IMR-90 (cell line): ENCODE results near the gene SLC37A1. TPM values are rescaled to one million over a fixed set of nuclear protein-coding genes. Genes with fewer than 3 reads are reported as not detected.

Source experiments
- ATAC-seq: fragments of 200-7000 bp; cut with Tn5 transposase; 2 replicates; pipeline ENCODE4 v1.9.1; 2020; ENCODE audit warnings: low read depth, mild to moderate bottlenecking, moderate library complexity
- BruUV-seq: library from RNA; stranded (reverse); fragments of 400-500 nt; replicated peaks from 2 replicates; lab custom pipeline; 2021; lab: Mats Ljungman, UMichigan
- CTCF ChIA-PET: fragments of 300-600 bp; formaldehyde crosslinking; extraction: SDS; loops from one replicate; lab custom pipeline; 2021; ENCODE audit warnings: antibody characterized with exemption; lab: Yijun Ruan, JAX
- POLR2A ChIA-PET: fragments of 300-600 bp; sonication (Branson Sonifier 250); formaldehyde crosslinking; loops from one replicate; lab custom pipeline; 2022; ENCODE audit warnings: antibody characterized with exemption; ENCODE audit not compliant: unreplicated experiment; lab: Charles Lee
- DNase-seq: peaks from one replicate; pipeline ENCODE4 v3.0.0; 2013
- H2AFZ ChIP-seq: replicated peaks from 2 replicates; pipeline ENCODE3; 2013; ENCODE audit warnings: low read length, mild to moderate bottlenecking; ENCODE audit not compliant: poor library complexity
- H2AK5ac ChIP-seq: 2 replicates; pipeline ENCODE4 v1.6.1; 2013; ENCODE audit warnings: low read depth, low read length, inconsistent platforms
- H2AK9ac ChIP-seq: replicated peaks from 2 replicates; pipeline ENCODE3; 2013; ENCODE audit warnings: mild to moderate bottlenecking, low read depth, low read length, moderate library complexity; ENCODE audit not compliant: poor library complexity
- H2BK120ac ChIP-seq: 2 replicates; pipeline ENCODE4 v1.6.1; 2013; ENCODE audit warnings: low read depth, low read length, inconsistent platforms
- H2BK15ac ChIP-seq: 3 replicates; pipeline ENCODE4 v1.6.1; 2013; ENCODE audit warnings: low read depth, low read length, inconsistent platforms
- H2BK20ac ChIP-seq: 2 replicates; pipeline ENCODE4 v1.6.1; 2013; ENCODE audit warnings: low read depth, mild to moderate bottlenecking, inconsistent platforms, low read length, moderate library complexity
- H2BK5ac ChIP-seq: 2 replicates; pipeline ENCODE4 v1.6.1; 2013; ENCODE audit warnings: mild to moderate bottlenecking, low read depth, low read length, inconsistent platforms; ENCODE audit not compliant: poor library complexity, severe bottlenecking
- H3K14ac ChIP-seq: replicated peaks from 2 replicates; pipeline ENCODE4 v1.6.1; 2013; ENCODE audit warnings: low read depth, low read length, inconsistent platforms
- H3K18ac ChIP-seq: 2 replicates; pipeline ENCODE4 v1.6.1; 2013; ENCODE audit warnings: low read depth, low read length, control low read depth
- H3K23ac ChIP-seq: 2 replicates; pipeline ENCODE4 v1.6.1; 2013; ENCODE audit warnings: low read depth, low read length, inconsistent platforms
- H3K27ac ChIP-seq: 2 replicates; pipeline ENCODE4 v1.5.1; 2013; ENCODE audit warnings: mild to moderate bottlenecking, control low read depth, low read length; ENCODE audit not compliant: insufficient read depth
- H3K27me3 ChIP-seq: 2 replicates; pipeline ENCODE4 v1.6.1; 2013; ENCODE audit warnings: low read length; ENCODE audit not compliant: control insufficient read depth, insufficient read depth
- H3K36me3 ChIP-seq: 2 replicates; pipeline ENCODE4 v1.6.1; 2013; ENCODE audit warnings: low read length, mixed read lengths; ENCODE audit not compliant: control insufficient read depth, insufficient read depth
- H3K4ac ChIP-seq: 2 replicates; pipeline ENCODE4 v1.6.1; 2013; ENCODE audit warnings: low read depth, low read length, inconsistent platforms
- H3K4me1 ChIP-seq: 2 replicates; pipeline ENCODE4 v1.6.1; 2013; ENCODE audit warnings: low read length, mixed read lengths; ENCODE audit not compliant: control insufficient read depth, insufficient read depth
- H3K4me2 ChIP-seq: 2 replicates; pipeline ENCODE4 v1.6.1; 2013; ENCODE audit warnings: low read depth, mild to moderate bottlenecking, control low read depth, low read length, moderate library complexity
- H3K4me3 ChIP-seq: 2 replicates; pipeline ENCODE4 v1.5.1; 2013; ENCODE audit warnings: low read depth, mild to moderate bottlenecking, control low read depth, low read length, moderate library complexity; ENCODE audit not compliant: insufficient read depth
- H3K56ac ChIP-seq: 2 replicates; pipeline ENCODE4 v1.6.1; 2013; ENCODE audit warnings: low read length, inconsistent platforms; ENCODE audit not compliant: insufficient read depth; ENCODE audit errors: extremely low read depth
- H3K79me1 ChIP-seq, 2 experiments: 2 replicates each; pipeline ENCODE4 v1.6.1; 2013; ENCODE audit warnings: low read length in 2 of 2, inconsistent platforms in 1 of 2, low read depth in 1 of 2
- H3K9ac ChIP-seq: 2 replicates; pipeline ENCODE4 v1.6.1; 2013; ENCODE audit warnings: low read depth, low read length, control low read depth
- H3K9me1 ChIP-seq: 2 replicates; pipeline ENCODE4 v1.6.1; 2013; ENCODE audit warnings: low read length, inconsistent platforms; ENCODE audit not compliant: insufficient read depth
- H3K9me3 ChIP-seq: 2 replicates; pipeline ENCODE4 v1.6.1; 2013; ENCODE audit warnings: low read length; ENCODE audit not compliant: control insufficient read depth, insufficient read depth
- H4K20me1 ChIP-seq: 2 replicates; pipeline ENCODE4 v1.6.1; 2013; ENCODE audit warnings: low read length, inconsistent platforms; ENCODE audit not compliant: insufficient read depth
- H4K5ac ChIP-seq: 2 replicates; pipeline ENCODE4 v1.6.1; 2013; ENCODE audit warnings: mild to moderate bottlenecking, low read depth, low read length, control low read depth
- H4K8ac ChIP-seq, 2 experiments: 2 replicates each; pipeline ENCODE4 v1.6.1; 2013; ENCODE audit warnings: low read depth in 2 of 2, low read length in 2 of 2, control low read depth in 1 of 2, inconsistent platforms in 1 of 2
- H4K91ac ChIP-seq: 2 replicates; pipeline ENCODE4 v1.6.1; 2013; ENCODE audit warnings: low read depth, low read length, inconsistent platforms; ENCODE audit not compliant: insufficient read depth
- BHLHE40 ChIP-seq: fragments of 150-350 bp; IDR thresholded peaks from 2 replicates; pipeline ENCODE4 v1.6.1; 2016; ENCODE audit warnings: mild to moderate bottlenecking, low read depth, low read length
- CEBPB ChIP-seq: IDR thresholded peaks from 2 replicates; pipeline ENCODE4 v1.6.1; 2012; ENCODE audit warnings: low read depth, low read length, improper control_type of control experiment
- CHD1 ChIP-seq: IDR thresholded peaks from 2 replicates; pipeline ENCODE4 v1.6.1; 2012; ENCODE audit warnings: low read depth, low read length, improper control_type of control experiment
- CTCF ChIP-seq: conservative IDR thresholded peaks from 2 replicates; pipeline ENCODE4 v1.5.1; 2012; ENCODE audit warnings: mild to moderate bottlenecking, low read depth, low read length, improper control_type of control experiment
- ELK1 ChIP-seq: fragments of 150-350 bp; IDR thresholded peaks from 2 replicates; pipeline ENCODE4 v1.6.1; 2016; ENCODE audit warnings: low read depth, mild to moderate bottlenecking, low read length, moderate library complexity, borderline replicate concordance
- MAZ ChIP-seq: IDR thresholded peaks from 2 replicates; pipeline ENCODE4 v1.6.1; 2012; ENCODE audit warnings: low read depth, mild to moderate bottlenecking, low read length, improper control_type of control experiment, moderate library complexity, borderline replicate concordance
- MXI1 ChIP-seq: IDR thresholded peaks from 2 replicates; pipeline ENCODE4 v1.6.1; 2012; ENCODE audit warnings: low read depth, mild to moderate bottlenecking, low read length, moderate library complexity, borderline replicate concordance
- NFE2L2 ChIP-seq: fragments of 150-350 bp; IDR thresholded peaks from 2 replicates; pipeline ENCODE4 v1.6.1; 2016; ENCODE audit warnings: low read depth, mild to moderate bottlenecking, low read length
- POLR2A ChIP-seq: IDR thresholded peaks from 2 replicates; pipeline ENCODE4 v1.6.1; 2012; ENCODE audit warnings: mild to moderate bottlenecking, low read depth, low read length
- RAD21 ChIP-seq: IDR thresholded peaks from 2 replicates; pipeline ENCODE4 v1.6.1; 2012; ENCODE audit warnings: low read length, improper control_type of control experiment
- RCOR1 ChIP-seq: IDR thresholded peaks from 2 replicates; pipeline ENCODE4 v1.6.1; 2012; ENCODE audit warnings: mild to moderate bottlenecking, low read length, improper control_type of control experiment; ENCODE audit not compliant: insufficient replicate concordance
- RFX5 ChIP-seq: IDR thresholded peaks from 2 replicates; pipeline ENCODE4 v1.8.0; 2012; ENCODE audit warnings: low read depth, mild to moderate bottlenecking, low read length, moderate library complexity
- SMC3 ChIP-seq: fragments of 150-350 bp; IDR thresholded peaks from 2 replicates; pipeline ENCODE4 v1.6.1; 2016; ENCODE audit warnings: low read depth, mild to moderate bottlenecking, antibody characterized with exemption, low read length, moderate library complexity
- USF2 ChIP-seq: fragments of 150-350 bp; IDR thresholded peaks from 2 replicates; pipeline ENCODE4 v1.6.1; 2017; ENCODE audit warnings: mild to moderate bottlenecking, antibody characterized with exemption, low read length, low read depth
- WGBS, 2 experiments: methylation state at CpG; one replicate each; pipeline versions ENCODE4 v1.1.5 to v1.1.7; 2013; ENCODE audit warnings: missing lambda C conversion rate in 2 of 2; ENCODE audit not compliant: insufficient read length in 1 of 2; ENCODE audit errors: extremely low coverage in 2 of 2; 5-methylcytosine and 5-hydroxymethylcytosine counted together
- dilution Hi-C: fragments of 300-500 bp; cut with HindIII; formaldehyde crosslinking; loops from one replicate; pipeline ENCODE4 v1.14.3; 2018; ENCODE audit warnings: low sequenced_read_pairs; ENCODE audit not compliant: unreplicated experiment
- in situ Hi-C: fragments of 300-500 bp; cut with MboI; formaldehyde crosslinking; loops from 3 replicates; pipeline ENCODE4 v1.14.3; 2019; ENCODE audit warnings: low sequenced_read_pairs, inconsistent platforms, mixed read lengths
- intact Hi-C: fragments of 100-400 bp; cut with micrococcal nuclease; formaldehyde crosslinking; loops from 2 replicates; pipeline ENCODE4 v1.10.0; 2022
- polyA plus RNA-seq, 3 experiments: library from polyadenylated mRNA; depleted of rRNA; stranded (reverse); fragments of >200 nt; gene quantifications; 2 replicates each; pipeline ENCODE4 v1.2.3, GENCODE V29; 2012; ENCODE audit warnings: low replicate concordance in 1 of 3
- total RNA-seq: library from RNA; depleted of rRNA; stranded (reverse); fragments of >200 nt; gene quantifications from 2 replicates; pipeline ENCODE4 v1.2.3, GENCODE V29; 2012

SLC37A1 gene
- total and polyA plus RNA-seq, 2 of the 4 experiments (the other 2 are of a cell fraction) = 0.36 to 0.48 TPM

- Histone ChIP-seq H4K20me1 (no peaks in the 10 kb centered on the region), H3K14ac (no peak overlapping the region), H3K23ac (no peak overlapping the region), H3K4me2 (no peak overlapping the region), H4K8ac (no peak overlapping the region), H3K9me1 (no peaks in the 10 kb centered on the region), H2AFZ (no peak overlapping the region), H2AK9ac (no peak overlapping the region), H3K4me3 (no peak overlapping the region), H3K36me3 (no peaks in the 10 kb centered on the region), H3K4ac (no peak overlapping the region), H3K56ac (no peak overlapping the region), H2BK5ac (no peak overlapping the region), H4K5ac (no peak overlapping the region), H2BK120ac (no peak overlapping the region), H3K27ac (no peak overlapping the region), H3K18ac (no peak overlapping the region), H3K79me1 (no peaks in the 10 kb centered on the region), H3K9ac (no peak overlapping the region), H3K4me1 (no peaks in the 10 kb centered on the region), H2BK20ac (no peak overlapping the region), H3K27me3 (peaks cover 8% of the 10 kb centered on the region; the same call in 1 of the 2 replicates), H2AK5ac (no peak overlapping the region), H4K91ac (no peak overlapping the region), H3K9me3 (no peaks in the 10 kb centered on the region), H2BK15ac (no peak overlapping the region)
- ChIA-PET CTCF (no interaction called here), POLR2A (no interaction called here)
- no TSS peak for BruUV-seq
- WGBS, 2 experiments = 78% methylated on average over 7 of the region's 14 CpGs; no CpG with 5 or more reads in 1 of the 2 experiments
- in situ Hi-C loops (no loop called here), intact Hi-C loops (no loop called here), dilution Hi-C loops (no loop called here)
- DNase-seq = no peak
- ATAC-seq = no peak
- TF ChIP-seq CEBPB (no peak), RAD21 (no peak), RFX5 (no peak), RCOR1 (no peak), NFE2L2 (no peak), POLR2A (no peak), SMC3 (no peak), MXI1 (no peak), USF2 (no peak), MAZ (no peak), CHD1 (no peak), ELK1 (no peak), CTCF (no peak), BHLHE40 (no peak)
These were observed 43.3 kb downstream of the SLC37A1 start for GRCh38 chr21:42556960-42557359.
